ENCODE data around the gene PPM1E. TPM values are rescaled to one million over a fixed set of nuclear protein-coding genes. Genes with fewer than 3 reads are reported as not detected.
A peak's percentile ranks its signal among the peaks of the same experiment; 100 is the strongest.
"Not testable (repeated sequence)": the region's sequence is repeated elsewhere in the genome, so short reads cannot be mapped to it uniquely, and the experiment has no call there.

PPM1E gene
- total RNA-seq, 1 experiment from 2014 or later = 0.47 TPM

DNA sequence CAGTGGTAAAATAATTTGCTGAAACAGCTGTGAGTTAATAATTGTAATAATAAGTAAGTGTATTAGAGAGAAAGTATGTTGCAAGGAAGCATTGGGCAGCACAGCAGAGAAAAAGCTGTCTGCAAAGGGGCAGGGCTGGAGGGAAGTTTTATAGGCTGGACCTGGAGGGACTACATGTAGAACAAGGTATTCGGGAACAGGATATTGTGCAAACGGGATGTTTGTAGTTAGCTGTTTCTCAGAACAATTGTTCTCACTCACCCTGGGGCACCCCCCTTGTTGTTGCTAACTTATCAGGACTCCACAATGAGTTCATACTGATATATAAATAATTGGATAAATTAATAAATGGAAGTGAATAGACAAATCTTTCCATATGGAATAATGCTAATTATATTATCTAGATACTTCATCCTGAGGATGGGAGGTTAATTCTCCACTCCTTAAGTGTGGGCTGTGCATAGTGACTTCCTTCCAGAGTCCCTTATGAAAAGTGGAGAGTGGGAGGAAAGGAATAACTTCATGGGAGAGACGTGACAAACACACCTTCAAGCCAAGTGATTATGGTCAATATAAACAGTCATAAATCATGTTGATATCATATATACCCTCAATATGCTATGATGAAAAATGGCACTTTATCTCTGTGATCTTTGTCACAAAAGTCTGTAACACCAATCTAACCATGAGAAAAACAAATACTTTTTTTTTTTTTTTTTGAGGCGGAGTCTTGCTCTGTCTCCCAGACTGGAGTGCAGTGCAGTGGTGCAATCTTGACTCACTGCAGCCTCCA lies 85.4 kb downstream of the PPM1E start:
- DNase-seq (ENCODE audit: low read depth) = no peak

DNA sequence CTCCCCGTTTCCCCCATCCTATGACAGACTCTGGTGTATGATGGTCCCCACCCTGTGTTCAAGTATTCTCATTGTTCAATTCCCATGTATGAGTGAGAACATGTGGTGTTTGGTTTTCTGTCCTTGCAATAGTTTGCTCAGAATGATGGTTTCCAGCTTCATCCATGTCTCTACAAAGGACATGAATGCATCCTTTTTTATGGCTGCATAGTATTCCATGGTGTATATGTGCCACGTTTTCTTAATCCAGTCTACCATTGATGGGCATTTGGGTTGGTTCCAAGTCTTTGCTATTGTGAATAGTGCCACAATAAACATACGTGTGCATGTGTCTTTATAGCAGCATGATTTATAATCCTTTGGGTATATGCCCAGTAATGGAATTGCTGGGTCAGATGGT lies 90.8 kb downstream of the PPM1E start:
- DNase-seq (ENCODE audit: low read depth) = not testable (repeated sequence)

DNA sequence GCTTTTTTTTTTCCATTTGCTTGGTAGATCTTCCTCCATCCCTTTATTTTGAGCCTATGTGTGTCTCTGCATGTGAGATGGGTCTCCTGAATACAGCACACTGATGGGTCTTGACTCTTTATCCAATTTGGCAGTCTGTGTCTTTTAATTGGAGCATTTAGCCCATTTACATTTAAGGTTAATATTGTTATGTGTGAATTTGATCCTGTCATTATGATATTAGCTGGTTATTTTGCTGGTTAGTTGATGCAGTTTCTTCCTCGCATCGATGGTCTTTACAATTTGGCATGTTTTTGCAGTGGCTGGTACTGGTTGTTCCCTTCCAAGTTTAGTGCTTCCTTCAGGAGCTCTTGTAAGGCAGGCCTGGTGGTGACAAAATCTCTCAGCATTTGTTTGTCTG lies 94.5 kb downstream of the PPM1E start:
- DNase-seq (ENCODE audit: low read depth) = not testable (repeated sequence)

DNA sequence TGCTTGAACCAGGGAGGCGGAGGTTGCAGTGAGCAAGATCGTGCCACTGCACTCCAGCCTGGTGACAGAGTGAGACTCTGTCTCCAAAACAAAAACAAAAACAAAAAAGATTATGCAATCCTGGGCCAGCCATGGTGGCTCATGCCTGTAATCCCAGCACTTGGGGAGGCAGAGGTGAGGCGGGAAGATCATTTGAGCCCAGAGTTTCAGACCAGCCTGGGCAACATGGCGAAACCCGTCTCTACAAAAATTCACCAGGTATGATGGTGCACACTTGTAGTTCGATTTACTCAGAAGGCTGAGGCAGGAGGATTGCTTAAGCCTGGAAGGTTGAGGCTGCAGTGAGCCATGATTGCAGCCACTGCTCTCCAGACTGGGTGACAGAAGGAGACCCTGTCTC lies 109.6 kb downstream of the PPM1E start:
- no peak for DNase-seq (ENCODE audit: low read depth)

GRCh38 chr17:58870747-58871146 lies 115.1 kb downstream of the PPM1E start:
- DNase-seq (ENCODE audit: low read depth) = peak; percentile 10

- DNase-seq (ENCODE audit: low read depth) = no peak
These were observed 118.3 kb downstream of the PPM1E start for GRCh38 chr17:58873926-58874325.

DNA sequence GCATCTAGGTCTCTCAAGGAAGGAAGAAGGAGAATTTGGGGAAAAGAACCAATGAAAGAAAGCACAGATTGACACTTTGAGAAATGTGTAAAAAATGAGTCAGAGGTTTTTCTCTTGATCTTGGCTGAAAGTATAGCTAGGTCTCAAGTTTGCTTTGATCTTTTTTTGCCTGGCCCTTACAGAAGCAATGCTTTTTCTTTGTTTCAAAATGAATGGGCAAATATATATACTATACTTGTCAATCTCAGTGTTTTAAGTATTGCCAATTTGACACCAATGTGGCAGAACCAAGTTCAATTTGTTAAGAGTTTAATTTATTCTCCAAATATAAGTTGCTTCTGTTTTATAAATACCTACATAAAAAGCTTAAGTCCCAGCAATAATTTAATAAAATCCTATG lies 119.6 kb downstream of the PPM1E start:
- DNase-seq (ENCODE audit: low read depth) = no peak

- DNase-seq (ENCODE audit: low read depth) = no peak
These were observed 128.5 kb downstream of the PPM1E start for GRCh38 chr17:58884161-58884560.

DNA sequence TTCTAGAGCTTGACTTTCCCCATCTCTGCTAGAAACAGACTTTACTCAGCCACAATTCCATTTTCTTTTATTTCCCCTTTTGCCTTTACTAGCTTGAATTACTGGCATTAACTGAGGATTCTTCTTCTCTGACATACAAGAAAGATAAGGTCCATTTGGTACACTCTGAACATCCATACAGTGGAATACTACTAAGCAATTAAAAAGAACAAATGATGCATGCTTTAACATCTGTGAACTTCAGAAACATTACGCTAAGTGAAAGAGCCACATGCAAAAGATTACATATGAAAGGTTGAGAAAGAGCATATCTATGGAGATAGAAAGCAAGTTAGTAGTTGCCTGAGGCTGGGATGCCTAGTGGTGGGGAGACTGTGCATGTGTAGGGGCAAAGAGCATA lies 130.9 kb downstream of the PPM1E start:
- DNase-seq (ENCODE audit: low read depth) = no peak

DNA sequence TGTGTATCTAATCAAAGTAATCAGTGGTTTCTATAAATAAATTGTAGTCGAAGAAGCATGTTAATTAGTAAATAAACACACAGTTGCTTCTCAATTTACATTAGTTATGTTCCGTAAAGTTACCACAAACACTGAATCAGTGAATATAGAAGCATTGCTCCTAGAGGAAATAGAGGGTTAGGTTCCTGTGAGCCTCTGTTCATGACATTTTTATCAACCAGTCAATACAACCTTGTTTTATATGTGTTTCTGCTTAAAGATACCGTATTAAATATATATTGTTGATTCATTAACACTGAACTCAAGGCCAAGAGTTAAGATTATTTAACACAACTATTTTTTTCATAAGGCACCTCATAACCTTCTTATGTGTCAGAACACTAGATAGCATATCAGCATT lies 134.3 kb downstream of the PPM1E start:
- DNase-seq (ENCODE audit: low read depth) = no peak

GRCh38 chr17:58899191-58899590 lies 143.5 kb downstream of the PPM1E start:
- DNase-seq (ENCODE audit: low read depth) = no peak

DNA sequence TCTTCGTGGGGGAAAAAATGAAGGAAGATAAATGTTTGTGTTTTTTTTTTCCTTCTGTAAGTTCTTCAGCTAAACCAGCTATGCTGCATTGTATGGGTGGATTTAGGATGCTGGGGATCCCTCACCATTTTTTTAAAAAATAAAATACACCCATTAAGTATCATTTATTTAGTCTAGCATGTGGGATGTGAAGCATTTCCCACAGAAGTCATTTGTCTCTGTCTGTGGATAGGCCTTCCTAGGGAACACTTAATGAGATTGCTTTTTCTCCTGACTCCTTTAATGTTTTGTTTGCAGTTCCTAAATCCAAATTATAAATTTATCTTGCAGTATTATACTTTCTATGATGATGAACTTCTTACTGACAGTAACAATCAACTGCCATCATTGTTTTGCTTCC lies 146.7 kb downstream of the PPM1E start:
- DNase-seq (ENCODE audit: low read depth) = no peak

- DNase-seq (ENCODE audit: low read depth) = no peak
These were observed 156.2 kb downstream of the PPM1E start for GRCh38 chr17:58911741-58912343.

GRCh38 chr17:58913552-58913951 lies 157.9 kb downstream of the PPM1E start:
- DNase-seq (ENCODE audit: low read depth) = no peak

DNA sequence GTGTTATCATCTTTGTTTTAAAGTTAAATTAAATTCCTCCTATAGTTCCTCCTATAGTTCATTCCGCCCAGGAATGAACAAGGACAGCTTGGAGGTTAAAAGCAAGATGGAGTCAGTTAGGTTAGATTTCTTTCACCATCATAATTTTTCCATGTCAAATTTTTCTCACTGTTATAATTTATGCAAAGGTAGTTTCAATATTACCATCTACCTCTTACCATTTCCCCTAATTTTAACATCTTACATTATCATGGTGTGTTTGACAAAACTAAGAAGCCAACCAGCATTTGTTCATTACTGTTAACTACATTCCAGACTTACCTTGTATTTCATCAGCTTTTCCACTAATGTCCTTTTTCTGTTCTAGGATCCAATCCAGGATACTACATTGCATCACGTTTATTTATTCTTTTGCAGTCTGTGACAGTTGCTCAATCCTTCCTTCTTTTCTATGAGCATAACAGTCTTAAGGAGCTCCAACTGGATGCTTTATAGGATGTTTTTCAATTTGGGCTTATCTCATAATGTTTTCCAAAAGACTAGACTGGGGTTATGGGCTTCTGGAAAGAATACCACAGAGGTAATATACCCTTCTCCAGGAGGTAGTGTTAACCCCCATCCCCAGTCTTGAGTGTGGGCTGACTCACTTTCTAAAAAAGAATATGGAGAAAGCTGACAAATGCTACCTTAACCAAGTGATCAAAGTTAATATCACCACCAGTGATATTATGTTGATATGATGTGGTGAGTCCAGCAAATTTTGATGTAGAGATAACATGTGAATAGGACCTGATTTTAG lies 158.5 kb downstream of the PPM1E start:
- no peak for DNase-seq (ENCODE audit: low read depth)

DNA sequence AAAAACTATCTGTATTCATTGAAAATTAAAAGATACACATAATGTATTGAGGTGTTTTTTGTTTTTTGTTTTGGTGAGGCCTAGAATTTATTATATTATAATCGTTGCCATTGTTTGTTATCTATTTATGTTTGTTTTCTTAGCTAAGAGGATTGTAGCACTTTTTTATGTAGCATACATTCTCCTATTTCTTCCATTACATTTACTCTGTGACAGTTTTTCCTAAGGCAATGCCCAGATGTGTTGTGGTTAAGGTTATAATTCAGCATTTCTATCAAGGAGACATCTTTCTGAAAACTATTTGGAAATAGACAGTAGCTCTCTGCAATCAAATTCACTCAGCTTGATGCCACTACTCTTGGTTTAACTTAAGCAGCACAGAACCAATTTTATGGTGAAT lies 161.6 kb downstream of the PPM1E start:
- no peak for DNase-seq (ENCODE audit: low read depth)

- DNase-seq (ENCODE audit: low read depth) = no peak
These were observed 162.4 kb downstream of the PPM1E start for GRCh38 chr17:58918072-58918471.

DNA sequence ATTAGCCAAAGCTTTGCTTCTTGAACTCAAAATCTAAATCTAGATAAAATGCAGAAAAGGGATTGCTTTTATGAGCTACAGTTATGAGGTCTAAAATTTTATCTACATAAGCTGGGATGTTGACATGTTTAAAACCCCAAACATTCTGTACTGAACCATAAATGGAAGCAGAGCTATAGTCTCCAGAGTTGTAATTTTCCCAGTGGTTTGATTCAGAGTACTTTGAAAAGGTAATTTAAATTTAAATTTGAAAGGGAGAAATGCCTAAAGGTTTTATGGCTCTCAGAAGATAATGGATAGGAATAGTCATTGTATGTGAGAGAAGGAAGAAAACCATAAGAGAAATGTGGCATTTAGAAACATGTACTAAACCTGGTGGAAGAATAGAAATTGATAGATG lies 163.2 kb downstream of the PPM1E start:
- no peak for DNase-seq (ENCODE audit: low read depth)

- DNase-seq (ENCODE audit: low read depth) = no peak
These were observed 165.1 kb downstream of the PPM1E start for GRCh38 chr17:58920773-58921172.

DNA sequence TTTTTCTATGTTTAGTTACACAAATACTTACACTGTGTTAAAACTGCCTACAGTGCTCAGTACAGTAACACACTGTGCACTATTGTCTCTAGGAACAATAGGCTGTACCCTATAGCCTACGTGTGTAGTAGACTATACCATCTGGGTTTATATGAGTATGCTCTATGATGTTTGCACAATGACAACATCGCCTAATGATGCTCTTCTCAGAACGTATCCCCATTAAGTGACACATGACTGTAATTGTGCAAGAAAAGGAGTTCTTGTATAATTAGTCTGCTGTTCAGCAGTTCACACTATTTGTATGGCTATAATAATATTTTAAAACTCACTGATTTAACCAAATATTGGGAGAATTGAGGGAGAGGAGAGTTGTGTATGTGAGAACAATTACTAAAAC lies 177.3 kb downstream of the PPM1E start:
- no peak for DNase-seq (ENCODE audit: low read depth)

DNA sequence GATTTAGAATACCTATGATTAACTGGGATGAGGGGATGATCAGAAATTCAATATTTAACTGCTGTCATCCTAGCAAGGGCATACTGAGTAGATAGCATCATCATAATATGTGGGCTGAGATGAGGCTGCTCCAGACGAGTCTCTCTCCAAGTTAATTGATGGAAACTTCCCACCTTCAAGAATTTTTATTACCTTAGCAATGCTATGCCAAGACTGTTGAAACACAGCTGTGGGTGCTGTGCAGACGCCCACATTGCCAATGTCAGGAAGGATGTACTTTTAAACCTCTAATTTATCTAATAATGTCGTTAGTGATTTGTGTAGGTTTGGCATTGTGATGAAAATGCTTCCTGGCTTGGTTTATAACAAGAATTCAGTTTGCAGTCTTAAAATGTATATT lies 180.6 kb downstream of the PPM1E start:
- DNase-seq (ENCODE audit: low read depth) = no peak

DNA sequence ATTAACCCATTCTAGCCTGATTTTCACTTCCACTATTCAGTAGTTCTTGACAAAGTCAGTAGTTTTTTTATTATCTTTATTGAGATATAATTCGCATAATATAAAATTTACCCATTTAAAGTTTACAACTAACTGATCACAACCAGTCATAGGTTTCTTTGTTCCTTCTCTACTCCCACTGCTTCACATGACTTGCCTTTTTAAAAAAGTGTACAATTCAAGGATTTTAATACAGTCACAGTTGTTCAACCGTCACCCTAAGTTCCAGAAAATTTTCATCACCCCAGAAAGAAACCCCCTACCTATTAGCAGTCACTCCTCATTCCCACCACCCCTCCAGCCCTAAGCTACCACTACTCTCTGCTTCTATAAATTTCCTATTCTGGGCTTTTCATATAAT lies 188.5 kb downstream of the PPM1E start:
- no peak for DNase-seq (ENCODE audit: low read depth)
